Memory B cell (primary cell): ENCODE data around the gene PSMF1.

Experiments
- ATAC-seq: fragments of 150-1000 bp; cut with Tn5 transposase; 2 replicates; pipeline ENCODE4 v1.10.0; 2021; ENCODE audit warnings: low read depth, mild to moderate bottlenecking, moderate library complexity
- DNase-seq, 2 donors: peaks; one replicate each; pipeline ENCODE4 v3.0.0; 2022; ENCODE audit warnings: low spot score in 2 of 2
- H3K27ac Mint-ChIP-seq: one replicate; pipeline ENCODE4 v1.8.0; 2022; ENCODE audit warnings: mild to moderate bottlenecking, moderate library complexity, mixed read lengths
- H3K27me3 Mint-ChIP-seq: one replicate; pipeline ENCODE4 v1.8.0; 2022; ENCODE audit warnings: mixed read lengths
- H3K36me3 Mint-ChIP-seq: one replicate; pipeline ENCODE4 v1.8.0; 2022; ENCODE audit warnings: mild to moderate bottlenecking, mixed read lengths
- H3K4me1 Mint-ChIP-seq: one replicate; pipeline ENCODE4 v1.8.0; 2022; ENCODE audit warnings: mixed read lengths
- H3K4me3 Mint-ChIP-seq: one replicate; pipeline ENCODE4 v1.8.0; 2022; ENCODE audit warnings: mild to moderate bottlenecking, moderate library complexity, mixed read lengths
- H3K9me3 Mint-ChIP-seq: one replicate; pipeline ENCODE4 v1.8.0; 2022; ENCODE audit warnings: mixed read lengths

Gene PSMF1

GRCh38 chr20:1118336-1119127 lies at the start of gene PSMF1:
Gene PSMF1 (plus strand): TSS chr20:1118602. CDS start chr20:1118774, 172 bp downstream.
- peak; percentile 98 to 99 for DNase-seq
- Mint-ChIP-seq H3K27ac (peak within 1 kb of the TSS; percentile 97), H3K4me1 (peaks cover 42% of the 10 kb centered on the region), H3K4me3 (peak within 1 kb of the TSS; percentile 91), H3K36me3 (peaks cover 16% of the 10 kb centered on the region), H3K9me3 (no peaks in the 10 kb centered on the region), H3K27me3 (no peaks in the 10 kb centered on the region)
- peak; percentile 93 for ATAC-seq

GRCh38 chr20:1072258-1072657 lies 46.1 kb upstream of the PSMF1 start:
- Mint-ChIP-seq H3K4me3 (no peak overlapping the region), H3K27ac (no peak overlapping the region), H3K4me1 (peaks cover 5% of the 10 kb centered on the region), H3K36me3 (peaks cover 15% of the 10 kb centered on the region), H3K9me3 (peaks cover 12% of the 10 kb centered on the region), H3K27me3 (peaks cover 10% of the 10 kb centered on the region)
- ATAC-seq (no peak), DNase-seq (no peak)

- Mint-ChIP-seq H3K4me3 (no peak overlapping the region), H3K27ac (no peak overlapping the region), H3K9me3 (peaks cover 2% of the 10 kb centered on the region), H3K36me3 (peaks cover 8% of the 10 kb centered on the region), H3K4me1 (peaks cover 5% of the 10 kb centered on the region), H3K27me3 (peaks cover 2% of the 10 kb centered on the region)
- DNase-seq (peak in 1 of 2 donors; percentile 2), ATAC-seq (peak; percentile 89)
Measured at GRCh38 chr20:1075616-1076015, 42.8 kb upstream of the PSMF1 start.

- Mint-ChIP-seq H3K9me3 (peaks cover 8% of the 10 kb centered on the region), H3K27ac (no peak overlapping the region), H3K4me1 (no peaks in the 10 kb centered on the region), H3K4me3 (no peak overlapping the region), H3K27me3 (peaks cover 2% of the 10 kb centered on the region), H3K36me3 (peaks cover 8% of the 10 kb centered on the region)
- no peak for ATAC-seq
- DNase-seq: no peak
Measured at GRCh38 chr20:1081891-1082290, 36.5 kb upstream of the PSMF1 start.

GRCh38 chr20:1083431-1084080 lies 34.8 kb upstream of the PSMF1 start:
- no peak for DNase-seq
- H3K4me1 Mint-ChIP-seq: no peaks in the 10 kb centered on the region
- peaks cover 4% of the 10 kb centered on the region for H3K27me3 Mint-ChIP-seq
- ATAC-seq: peak; percentile 24
- peaks cover 8% of the 10 kb centered on the region for H3K36me3 Mint-ChIP-seq
- H3K9me3 Mint-ChIP-seq: peaks cover 8% of the 10 kb centered on the region
- H3K4me3 Mint-ChIP-seq: no peak overlapping the region
- H3K27ac Mint-ChIP-seq: no peak overlapping the region

DNA sequence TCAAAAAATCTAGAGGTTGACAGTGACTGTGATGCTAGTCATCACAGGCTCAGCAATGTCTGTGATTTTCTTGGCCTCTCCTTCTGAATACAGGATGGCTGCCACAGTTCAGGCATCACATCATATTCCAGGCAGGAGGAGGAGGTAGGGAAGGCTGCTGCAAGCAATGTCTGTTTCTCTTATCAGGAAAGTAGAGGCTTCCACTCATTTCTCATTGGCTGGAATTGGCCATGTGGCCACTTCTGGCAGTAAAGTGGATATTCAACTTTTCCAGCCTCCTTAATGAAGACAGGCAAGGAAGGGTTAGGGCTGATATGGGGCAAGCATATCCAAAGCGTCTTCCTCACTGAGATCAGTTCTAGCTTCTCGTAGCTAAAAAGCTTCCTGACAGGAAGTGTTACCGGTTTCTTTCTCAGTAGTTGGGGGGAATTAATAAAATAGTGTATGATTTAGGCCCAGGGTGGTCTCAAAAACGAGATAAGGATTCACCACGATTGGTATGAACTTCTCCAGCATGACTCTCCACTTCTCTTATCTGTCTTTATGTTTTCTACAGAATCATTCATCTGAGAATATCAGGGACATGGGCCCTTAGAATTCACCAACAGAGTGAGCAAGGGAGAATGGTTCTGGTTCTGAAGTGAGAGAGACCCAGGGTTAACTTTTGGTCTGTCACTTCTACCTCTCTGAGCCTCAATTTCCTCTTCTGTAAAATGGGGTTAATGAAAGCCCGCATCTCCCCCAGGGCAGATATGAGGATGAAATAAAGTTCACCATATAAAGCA lies 32.7 kb upstream of the PSMF1 start:
- no peak for ATAC-seq

DNA sequence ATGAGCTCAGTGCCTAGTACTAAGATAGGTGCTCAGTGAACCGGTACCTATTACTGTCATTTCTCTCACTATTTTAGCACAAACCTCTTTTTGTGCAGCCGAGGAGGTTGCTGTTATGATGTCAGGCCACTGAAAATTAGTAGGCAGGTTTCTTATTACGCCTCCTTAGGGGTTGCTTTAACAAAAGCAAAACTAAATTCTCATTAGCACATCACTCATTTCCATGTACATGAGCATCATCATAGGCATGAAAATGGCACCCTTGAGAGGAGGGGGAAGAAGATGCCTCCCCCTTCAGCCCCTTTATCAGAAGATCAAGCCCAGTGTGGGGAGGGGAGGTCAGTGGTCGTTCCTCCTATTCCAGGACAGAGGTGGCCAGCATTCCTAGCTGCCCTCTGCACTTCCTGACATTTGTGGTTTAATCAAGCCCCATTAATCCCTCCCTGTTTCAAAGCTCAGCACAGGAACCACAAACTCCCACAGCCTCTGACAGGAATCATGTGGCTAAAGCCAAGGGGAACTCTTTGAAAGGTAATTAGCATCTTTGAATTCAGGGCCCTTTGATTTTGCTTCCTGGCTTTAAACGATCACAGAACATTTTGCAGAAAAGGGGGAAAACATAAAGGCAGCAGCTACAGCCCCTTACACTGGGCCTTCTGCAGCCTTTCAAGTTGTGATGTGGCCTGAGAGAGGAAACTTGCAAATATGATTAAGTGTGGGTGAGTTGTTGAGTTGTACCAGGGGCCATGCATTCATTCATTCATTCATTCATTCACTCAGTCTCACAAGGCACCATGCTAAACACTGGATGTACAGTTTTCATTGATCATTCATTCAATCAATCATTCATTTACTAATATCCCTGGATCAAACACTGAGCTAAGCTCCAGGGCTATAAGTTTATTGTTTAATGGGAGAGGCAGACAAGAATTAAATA lies 31.9 kb upstream of the PSMF1 start:
- Mint-ChIP-seq H3K27ac (no peak overlapping the region), H3K4me1 (no peaks in the 10 kb centered on the region), H3K36me3 (peaks cover 22% of the 10 kb centered on the region), H3K9me3 (peaks cover 15% of the 10 kb centered on the region), H3K27me3 (peaks cover 4% of the 10 kb centered on the region), H3K4me3 (no peak overlapping the region)
- ATAC-seq (no peak), DNase-seq (no peak)

More for the DNA sequence above, 32.7 kb upstream of the PSMF1 start:
- H3K9me3 Mint-ChIP-seq: peaks cover 14% of the 10 kb centered on the region
- H3K27ac Mint-ChIP-seq: no peak overlapping the region
- peaks cover 4% of the 10 kb centered on the region for H3K27me3 Mint-ChIP-seq
- H3K4me1 Mint-ChIP-seq: no peaks in the 10 kb centered on the region
- H3K36me3 Mint-ChIP-seq: peaks cover 17% of the 10 kb centered on the region
- no peak overlapping the region for H3K4me3 Mint-ChIP-seq
- DNase-seq: no peak

- H3K27me3 Mint-ChIP-seq: peaks cover 4% of the 10 kb centered on the region
- H3K9me3 Mint-ChIP-seq: peaks cover 18% of the 10 kb centered on the region
- no peak overlapping the region for H3K4me3 Mint-ChIP-seq
- H3K36me3 Mint-ChIP-seq: peaks cover 25% of the 10 kb centered on the region
- H3K27ac Mint-ChIP-seq: no peak overlapping the region
- ATAC-seq (no peak), DNase-seq (no peak)
- no peaks in the 10 kb centered on the region for H3K4me1 Mint-ChIP-seq
Measured at GRCh38 chr20:1087311-1087905, 31.0 kb upstream of the PSMF1 start.

GRCh38 chr20:1094751-1095150 lies 23.7 kb upstream of the PSMF1 start:
- H3K4me1 Mint-ChIP-seq: no peaks in the 10 kb centered on the region
- no peak for ATAC-seq
- H3K36me3 Mint-ChIP-seq: peaks cover 16% of the 10 kb centered on the region
- H3K27me3 Mint-ChIP-seq: peaks cover 2% of the 10 kb centered on the region
- peaks cover 10% of the 10 kb centered on the region for H3K9me3 Mint-ChIP-seq
- no peak for DNase-seq
- no peak overlapping the region for H3K27ac Mint-ChIP-seq
- H3K4me3 Mint-ChIP-seq: no peak overlapping the region

DNA sequence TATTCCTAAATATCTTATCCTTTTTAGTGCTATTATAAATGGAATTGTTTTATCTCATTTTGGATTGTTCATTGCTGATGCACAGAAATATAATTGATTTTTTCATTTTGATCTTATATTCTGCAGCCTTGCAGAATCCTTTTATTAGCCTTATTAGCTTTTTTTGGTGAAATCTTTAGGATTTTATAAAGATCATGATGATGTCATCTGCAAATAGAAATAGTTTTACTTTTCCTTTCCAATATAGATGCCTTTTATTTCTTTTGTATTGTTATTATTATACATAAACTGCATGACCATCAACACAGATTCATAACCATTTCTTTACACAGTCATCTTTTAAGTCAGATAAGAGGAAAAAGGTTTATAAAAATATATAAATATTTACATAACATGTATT lies 16.9 kb upstream of the PSMF1 start:
- no peak overlapping the region for H3K27ac Mint-ChIP-seq
- H3K9me3 Mint-ChIP-seq: peaks cover 12% of the 10 kb centered on the region
- no peak for ATAC-seq
- DNase-seq: no peak
- no peak overlapping the region for H3K4me3 Mint-ChIP-seq
- peaks cover 9% of the 10 kb centered on the region for H3K36me3 Mint-ChIP-seq
- no peaks in the 10 kb centered on the region for H3K27me3 Mint-ChIP-seq
- no peaks in the 10 kb centered on the region for H3K4me1 Mint-ChIP-seq

DNA sequence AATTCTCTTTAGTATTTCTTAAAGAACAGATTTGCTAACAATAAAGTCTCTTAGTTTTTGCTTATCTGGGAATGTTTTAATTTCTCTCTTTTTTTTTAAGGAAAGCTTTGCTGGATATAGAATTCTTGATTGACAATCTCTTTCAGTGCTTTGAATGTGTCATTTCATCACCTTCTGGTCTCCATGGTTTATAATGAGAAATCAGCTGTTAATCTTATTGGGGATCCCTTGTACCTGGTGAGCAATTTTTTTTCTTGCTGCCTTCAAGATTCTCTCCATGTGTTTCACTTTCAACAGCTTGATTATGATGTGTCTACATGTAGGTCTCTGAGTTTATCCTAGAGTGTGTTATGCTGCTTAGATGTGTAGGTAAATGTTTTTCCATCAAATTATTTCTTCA lies 16.4 kb upstream of the PSMF1 start:
- H3K36me3 Mint-ChIP-seq: peaks cover 9% of the 10 kb centered on the region
- peaks cover 12% of the 10 kb centered on the region for H3K9me3 Mint-ChIP-seq
- no peak overlapping the region for H3K4me3 Mint-ChIP-seq
- no peaks in the 10 kb centered on the region for H3K27me3 Mint-ChIP-seq
- no peak overlapping the region for H3K27ac Mint-ChIP-seq
- DNase-seq: no peak
- no peak for ATAC-seq
- H3K4me1 Mint-ChIP-seq: no peaks in the 10 kb centered on the region

DNA sequence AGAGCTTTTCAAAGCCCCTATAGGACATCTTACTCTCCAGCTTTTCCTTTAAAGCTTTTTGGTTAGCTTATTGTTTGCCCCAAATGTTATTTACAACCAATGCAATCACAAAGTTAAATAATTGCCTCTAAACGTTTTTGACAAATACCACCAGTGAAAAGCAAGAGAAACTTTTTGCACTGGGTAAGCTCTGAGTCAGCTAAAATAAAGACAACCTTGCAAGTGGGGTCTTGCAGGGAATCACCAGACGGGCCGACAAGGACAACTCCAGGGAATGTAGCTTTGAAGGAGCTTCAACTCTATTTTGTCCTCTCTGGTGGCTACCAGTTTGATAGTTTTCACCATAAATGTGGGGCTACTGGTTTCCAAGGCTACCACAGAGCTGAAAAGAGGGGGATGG lies 14.7 kb upstream of the PSMF1 start:
- Mint-ChIP-seq H3K36me3 (peaks cover 5% of the 10 kb centered on the region), H3K9me3 (peaks cover 9% of the 10 kb centered on the region), H3K27me3 (no peaks in the 10 kb centered on the region), H3K27ac (no peak overlapping the region), H3K4me1 (peaks cover 2% of the 10 kb centered on the region), H3K4me3 (no peak overlapping the region)
- no peak for DNase-seq
- ATAC-seq: no peak

- Mint-ChIP-seq H3K36me3 (peaks cover 7% of the 10 kb centered on the region), H3K9me3 (peaks cover 9% of the 10 kb centered on the region), H3K27me3 (no peaks in the 10 kb centered on the region), H3K4me3 (no peak overlapping the region), H3K27ac (no peak overlapping the region), H3K4me1 (peaks cover 2% of the 10 kb centered on the region)
- ATAC-seq (no peak), DNase-seq (no peak)
Measured at GRCh38 chr20:1105599-1106194, 12.7 kb upstream of the PSMF1 start.
